HG03103 (cell line): ENCODE data around the gene CDCA7L.

Experiments
- ATAC-seq: cut with Tn5 transposase; IDR thresholded peaks from one replicate; pipeline ENCODE4 v1.9.1; 2021; ENCODE audit warnings: low read depth; ENCODE audit not compliant: unreplicated experiment

CDCA7L gene

GRCh38 chr7:21945454-21946221, at the start of gene CDCA7L:
TSS of gene CDCA7L (minus strand) at chr7:21945899. CDS start at chr7:21945804, 95 bp downstream.
- peak; percentile 74 for ATAC-seq

- no peak for ATAC-seq
These were observed 40.4 kb upstream of the CDCA7L start for GRCh38 chr7:21986096-21986495.

GRCh38 chr7:21984042-21984441, 38.3 kb upstream of the CDCA7L start:
- no peak for ATAC-seq

GRCh38 chr7:21983056-21983455, 37.4 kb upstream of the CDCA7L start:
- ATAC-seq, result no peak

- ATAC-seq, result no peak
These were observed 35.8 kb upstream of the CDCA7L start for GRCh38 chr7:21981524-21981923.

GRCh38 chr7:21980926-21981500, 35.3 kb upstream of the CDCA7L start:
- ATAC-seq, result no peak

GRCh38 chr7:21972397-21972784, 26.7 kb upstream of the CDCA7L start:
- no peak for ATAC-seq

GRCh38 chr7:21971780-21972396, 26.2 kb upstream of the CDCA7L start:
- ATAC-seq, result no peak

GRCh38 chr7:21969822-21970221, 24.1 kb upstream of the CDCA7L start:
- ATAC-seq, result no peak

- peak; percentile 37 for ATAC-seq
These were observed 21.9 kb upstream of the CDCA7L start for GRCh38 chr7:21967598-21968003.

- ATAC-seq, result peak; percentile 92
These were observed 20.6 kb upstream of the CDCA7L start for GRCh38 chr7:21966271-21966670.

GRCh38 chr7:21965291-21965690, 19.6 kb upstream of the CDCA7L start:
- ATAC-seq, result no peak

GRCh38 chr7:21962677-21963076, 17.0 kb upstream of the CDCA7L start:
- no peak for ATAC-seq

- no peak for ATAC-seq
These were observed 15.2 kb upstream of the CDCA7L start for GRCh38 chr7:21960922-21961321.

GRCh38 chr7:21959387-21959776, 13.7 kb upstream of the CDCA7L start:
- no peak for ATAC-seq

GRCh38 chr7:21953781-21954180, 8.1 kb upstream of the CDCA7L start:
- ATAC-seq, result no peak

- no peak for ATAC-seq
These were observed 3.3 kb upstream of the CDCA7L start for GRCh38 chr7:21948887-21949540.

GRCh38 chr7:21948364-21948763, 2.7 kb upstream of the CDCA7L start:
- no peak for ATAC-seq

GRCh38 chr7:21947946-21948345, 2.2 kb upstream of the CDCA7L start:
- ATAC-seq, result no peak

GRCh38 chr7:21947056-21947455, 1.4 kb upstream of the CDCA7L start:
- ATAC-seq, result no peak

- no peak for ATAC-seq
These were observed 567 bp upstream of the CDCA7L start for GRCh38 chr7:21946222-21946709.
